Breast epithelium (tissue), 4 donors: ENCODE results near the gene FAM3B. TPM values are rescaled to one million over a fixed set of nuclear protein-coding genes. Genes with fewer than 3 reads are reported as not detected.

Experiments used
- DNase-seq, 2 donors: peaks; one replicate each; pipeline ENCODE4 v3.0.0-alpha.2; 2019; ENCODE audit warnings: low spot score in 2 of 2
- H3K27ac ChIP-seq, 2 donors: fragments of 200-600 bp; sonication (generic) in 1 of 2; one replicate each; pipeline ENCODE4 v1.5.1; 2016 to 2019; ENCODE audit warnings: mild to moderate bottlenecking in 1 of 2
- H3K27me3 ChIP-seq, 2 donors: fragments of 200-600 bp; sonication (generic) in 1 of 2; one replicate each; pipeline versions ENCODE4 v1.5.1 to v1.6.0; 2017 to 2019; ENCODE audit warnings: control low read depth in 1 of 2, mild to moderate bottlenecking in 1 of 2
- H3K36me3 ChIP-seq: fragments of 200-600 bp; one replicate; pipeline ENCODE4 v1.5.1; 2019
- H3K4me1 ChIP-seq, 2 donors: fragments of 200-600 bp; sonication (generic); one replicate each; pipeline ENCODE4 v1.5.1; 2016 to 2019; ENCODE audit warnings: control low read depth in 1 of 2
- H3K4me3 ChIP-seq, 3 donors: fragments of 200-600 bp; sonication (generic); 1 replicate in 2 of 3; 2 replicates in 1 of 3; pipeline ENCODE4 v1.5.1; 2016 to 2019; ENCODE audit warnings: mild to moderate bottlenecking in 3 of 3, moderate library complexity in 2 of 3
- H3K9me3 ChIP-seq, 2 donors: fragments of 200-600 bp; sonication (generic) in 1 of 2; one replicate each; pipeline ENCODE4 v1.5.1; 2016 to 2019; ENCODE audit warnings: control low read depth in 1 of 2
- CTCF ChIP-seq, 3 donors: fragments of 450-650 bp; IDR thresholded peaks; one replicate each; pipeline ENCODE4 v1.5.1; 2016 to 2017; ENCODE audit warnings: antibody characterized with exemption in 3 of 3, mild to moderate bottlenecking in 3 of 3, moderate library complexity in 3 of 3
- POLR2A ChIP-seq: fragments of 450-650 bp; IDR thresholded peaks from one replicate; pipeline ENCODE4 v1.6.1; 2016; ENCODE audit warnings: antibody characterized with exemption, mild to moderate bottlenecking, moderate library complexity
- POLR2AphosphoS5 ChIP-seq, 3 donors: sonication (generic); formaldehyde crosslinking; IDR thresholded peaks; one replicate each; pipeline ENCODE4 v1.6.1; 2017; ENCODE audit warnings: antibody characterized with exemption in 3 of 3
- intact Hi-C: fragments of 100-400 bp; cut with DNase I; formaldehyde crosslinking; loops from one replicate; pipeline ENCODE4 v1.15.1; 2023; ENCODE audit warnings: low total_unique reads
- total RNA-seq, 3 donors: library from RNA; depleted of rRNA; stranded (reverse); fragments of >200 nt; gene quantifications; one replicate each; pipeline ENCODE4 v1.1.0, GENCODE V29; 2016

Gene FAM3B
- total RNA-seq, 3 donors from 2014 or later = 1.6 to 13.6 (median 10.5) TPM

- no peak overlapping the region for H3K4me3 ChIP-seq
- TF ChIP-seq POLR2A = no peak
- no peak for TF ChIP-seq POLR2AphosphoS5 (IDR thresholded peaks at IDR 0.05)
- no peak for TF ChIP-seq CTCF (IDR thresholded peaks at IDR 0.05)
- H3K36me3 ChIP-seq = no peaks in the 10 kb centered on the region
- intact Hi-C loops = no loop called here
- H3K27me3 ChIP-seq = no peaks in the 10 kb centered on the region
- no peaks in the 10 kb centered on the region for H3K4me1 ChIP-seq
- no peaks in the 10 kb centered on the region for H3K9me3 ChIP-seq
- no peak for DNase-seq
- H3K27ac ChIP-seq = no peak overlapping the region
Measured at GRCh38 chr21:41349126-41349525, 32.5 kb downstream of the FAM3B start.

- DNase-seq = no peak
- no peak overlapping the region for H3K4me3 ChIP-seq
- no peak for TF ChIP-seq POLR2A
- no peak for TF ChIP-seq CTCF (IDR thresholded peaks at IDR 0.05)
- TF ChIP-seq POLR2AphosphoS5 (IDR thresholded peaks at IDR 0.05) = no peak
- intact Hi-C loops = no loop called here
- H3K9me3 ChIP-seq = no peaks in the 10 kb centered on the region
- H3K27me3 ChIP-seq = no peaks in the 10 kb centered on the region
- no peaks in the 10 kb centered on the region for H3K4me1 ChIP-seq
- H3K27ac ChIP-seq = no peak overlapping the region
- H3K36me3 ChIP-seq = no peaks in the 10 kb centered on the region
Measured at GRCh38 chr21:41349619-41350390, 33.2 kb downstream of the FAM3B start.

GRCh38 chr21:41350436-41351155, 34.0 kb downstream of the FAM3B start:
- Histone ChIP-seq H3K4me1 (no peaks in the 10 kb centered on the region), H3K27me3 (no peaks in the 10 kb centered on the region), H3K9me3 (no peaks in the 10 kb centered on the region), H3K4me3 (no peak overlapping the region), H3K27ac (no peak overlapping the region), H3K36me3 (no peaks in the 10 kb centered on the region)
- TF ChIP-seq POLR2A = no peak
- no peak for TF ChIP-seq CTCF (IDR thresholded peaks at IDR 0.05)
- TF ChIP-seq POLR2AphosphoS5 (IDR thresholded peaks at IDR 0.05) = no peak
- no peak for DNase-seq
- intact Hi-C loops = no loop called here

- Histone ChIP-seq H3K27ac (no peak overlapping the region), H3K36me3 (no peaks in the 10 kb centered on the region), H3K4me3 (no peak overlapping the region), H3K9me3 (no peaks in the 10 kb centered on the region), H3K4me1 (peaks cover 0 to 6% of the 10 kb centered on the region in 2 donors), H3K27me3 (no peaks in the 10 kb centered on the region)
- intact Hi-C loops = no loop called here
- DNase-seq = peak in 1 of 2 donors; percentile 33
- TF ChIP-seq POLR2AphosphoS5 (IDR thresholded peaks at IDR 0.05) (no peak), POLR2A (no peak), CTCF (IDR thresholded peaks at IDR 0.05) (no peak)
Measured at GRCh38 chr21:41357546-41357945, 40.9 kb downstream of the FAM3B start.
